ENCODE results near the gene XRN2. TPM values are rescaled to one million over a fixed set of nuclear protein-coding genes. Genes with fewer than 3 reads are reported as not detected.
"Not testable (repeated sequence)": the region's sequence is repeated elsewhere in the genome, so short reads cannot be mapped to it uniquely, and the experiment has no call there.

XRN2 gene
- total RNA-seq, 2 donors from 2014 or later, result 39.0 to 41.8 TPM

DNA sequence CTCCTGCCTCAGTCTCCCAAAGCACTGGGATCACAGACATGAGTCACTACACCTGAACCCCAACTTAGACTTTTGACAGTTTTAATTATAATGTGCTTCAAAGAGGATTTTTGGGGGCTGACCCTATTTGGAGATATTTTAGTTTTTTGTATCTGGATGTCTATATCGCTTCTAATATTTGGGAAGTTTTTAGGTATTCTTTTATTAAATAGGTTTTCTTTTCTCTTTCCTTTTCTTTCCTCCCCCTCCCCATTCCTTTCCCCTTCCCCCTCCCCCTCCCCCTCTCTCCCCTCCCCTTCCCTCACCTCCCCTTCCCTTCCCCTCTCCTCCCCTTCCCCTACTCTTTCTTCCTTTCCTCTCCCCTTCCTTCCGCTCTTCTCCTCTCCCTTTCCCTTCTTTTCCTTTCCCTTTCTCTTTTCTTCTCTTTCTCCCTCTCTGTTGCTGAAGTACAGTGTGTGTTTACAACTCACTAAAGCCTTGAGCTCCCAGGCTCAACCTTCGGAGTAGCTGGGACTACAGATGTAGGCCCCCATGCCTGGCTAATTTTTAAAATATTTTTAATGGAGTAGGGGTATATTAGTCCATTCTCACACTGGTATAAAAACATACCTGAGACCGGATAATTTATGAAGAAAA, 118.6 kb downstream of the XRN2 start:
- Histone ChIP-seq H3K27ac (no peak overlapping the region), H3K9me3 (no peaks in the 10 kb centered on the region), H3K9ac (ENCODE audit: low read depth in 2 of 2, low read length in 2 of 2) (no peak overlapping the region), H3K36me3 (no peaks in the 10 kb centered on the region), H3K27me3 (no peaks in the 10 kb centered on the region), H3K4me1 (no peaks in the 10 kb centered on the region), H3K4me3 (no peak overlapping the region)
- intact Hi-C loops (cut with DNase I), result no loop called here
- DNase-seq, result no peak
- TF ChIP-seq, protein P1, sequence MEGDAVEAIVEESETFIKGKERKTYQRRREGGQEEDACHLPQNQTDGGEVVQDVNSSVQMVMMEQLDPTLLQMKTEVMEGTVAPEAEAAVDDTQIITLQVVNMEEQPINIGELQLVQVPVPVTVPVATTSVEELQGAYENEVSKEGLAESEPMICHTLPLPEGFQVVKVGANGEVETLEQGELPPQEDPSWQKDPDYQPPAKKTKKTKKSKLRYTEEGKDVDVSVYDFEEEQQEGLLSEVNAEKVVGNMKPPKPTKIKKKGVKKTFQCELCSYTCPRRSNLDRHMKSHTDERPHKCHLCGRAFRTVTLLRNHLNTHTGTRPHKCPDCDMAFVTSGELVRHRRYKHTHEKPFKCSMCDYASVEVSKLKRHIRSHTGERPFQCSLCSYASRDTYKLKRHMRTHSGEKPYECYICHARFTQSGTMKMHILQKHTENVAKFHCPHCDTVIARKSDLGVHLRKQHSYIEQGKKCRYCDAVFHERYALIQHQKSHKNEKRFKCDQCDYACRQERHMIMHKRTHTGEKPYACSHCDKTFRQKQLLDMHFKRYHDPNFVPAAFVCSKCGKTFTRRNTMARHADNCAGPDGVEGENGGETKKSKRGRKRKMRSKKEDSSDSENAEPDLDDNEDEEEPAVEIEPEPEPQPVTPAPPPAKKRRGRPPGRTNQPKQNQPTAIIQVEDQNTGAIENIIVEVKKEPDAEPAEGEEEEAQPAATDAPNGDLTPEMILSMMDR (IDR thresholded peaks at IDR 0.05), result no peak

DNA sequence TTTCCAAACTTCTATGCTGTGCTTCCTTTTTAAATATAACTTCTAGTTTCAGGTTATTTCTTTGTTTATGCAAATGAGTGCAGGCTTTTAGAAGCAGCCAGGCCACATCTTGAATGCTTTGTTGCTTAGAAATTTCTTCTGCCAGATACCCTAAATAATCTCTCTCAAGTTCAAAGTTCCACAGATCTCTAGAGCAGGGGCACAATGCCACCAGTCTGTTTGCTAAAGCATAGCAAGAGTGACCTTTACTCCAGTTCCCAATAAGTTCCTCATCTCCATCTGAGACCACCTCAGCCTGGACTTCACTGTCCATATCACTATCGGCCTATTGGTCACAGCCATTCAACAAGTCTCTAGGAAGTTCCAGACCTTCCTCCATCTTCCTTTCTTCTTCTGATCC, 120.6 kb downstream of the XRN2 start:
- H3K27ac ChIP-seq; intact Hi-C loops (cut with DNase I); H3K4me3 ChIP-seq; H3K9me3 ChIP-seq; H3K4me1 ChIP-seq; H3K36me3 ChIP-seq; H3K9ac ChIP-seq (ENCODE audit: low read depth in 2 of 2, low read length in 2 of 2); H3K27me3 ChIP-seq; DNase-seq: not testable (repeated sequence)

DNA sequence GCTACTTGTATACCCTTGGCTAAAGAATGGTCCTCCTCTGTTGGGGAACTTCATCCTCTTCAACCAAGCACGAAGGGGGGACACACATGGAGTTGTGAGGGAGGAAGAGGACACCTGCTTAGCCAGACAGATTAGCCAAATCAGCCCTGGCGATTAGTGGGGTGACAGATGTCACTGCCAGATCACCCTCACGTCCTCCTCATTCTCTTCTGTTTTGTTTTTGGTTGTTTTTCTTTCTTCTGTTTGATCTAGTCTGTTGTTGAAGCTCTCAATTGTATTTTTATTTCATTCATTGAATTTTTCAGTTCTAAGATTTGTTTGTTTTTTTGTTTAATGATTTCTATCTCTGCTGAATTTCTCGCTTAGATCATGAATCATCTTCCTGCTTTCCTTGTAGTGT, 121.7 kb downstream of the XRN2 start:
- H3K9me3 ChIP-seq, result no peaks in the 10 kb centered on the region
- intact Hi-C loops (cut with DNase I), result no loop called here
- DNase-seq, result no peak
- no peak overlapping the region for H3K9ac ChIP-seq (ENCODE audit: low read depth in 2 of 2, low read length in 2 of 2)
- H3K4me3 ChIP-seq, result no peak overlapping the region
- no peaks in the 10 kb centered on the region for H3K27me3 ChIP-seq
- TF ChIP-seq, protein P1 (IDR thresholded peaks at IDR 0.05), result no peak
- no peaks in the 10 kb centered on the region for H3K36me3 ChIP-seq
- H3K4me1 ChIP-seq, result no peaks in the 10 kb centered on the region
- no peak overlapping the region for H3K27ac ChIP-seq

DNA sequence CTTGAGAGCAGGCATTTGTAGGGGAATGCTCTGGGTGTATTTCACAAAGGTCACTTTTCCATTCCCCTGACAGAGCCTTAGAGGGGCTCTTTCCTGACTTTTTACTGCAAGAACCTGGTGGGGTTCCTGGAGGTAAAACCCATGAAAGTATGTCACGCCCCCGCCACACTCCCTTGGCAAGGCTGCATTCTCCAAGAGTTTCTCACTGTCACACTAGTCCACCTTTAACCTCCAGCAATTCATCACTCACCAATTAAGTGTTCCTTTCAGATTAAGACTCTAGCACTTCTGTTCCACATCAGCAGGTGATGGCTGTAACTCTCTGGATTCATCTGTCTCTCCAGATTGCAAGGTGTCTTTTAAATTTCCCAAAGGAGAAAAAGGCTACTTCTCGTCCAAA, 126.9 kb downstream of the XRN2 start:
- H3K27ac ChIP-seq, result no peak overlapping the region
- TF ChIP-seq, protein P1 (IDR thresholded peaks at IDR 0.05), result no peak
- intact Hi-C loops (cut with DNase I), result no loop called here
- no peaks in the 10 kb centered on the region for H3K36me3 ChIP-seq
- no peaks in the 10 kb centered on the region for H3K4me1 ChIP-seq
- no peaks in the 10 kb centered on the region for H3K27me3 ChIP-seq
- no peak overlapping the region for H3K9ac ChIP-seq (ENCODE audit: low read depth in 2 of 2, low read length in 2 of 2)
- DNase-seq, result no peak
- H3K9me3 ChIP-seq, result no peaks in the 10 kb centered on the region
- no peak overlapping the region for H3K4me3 ChIP-seq

DNA sequence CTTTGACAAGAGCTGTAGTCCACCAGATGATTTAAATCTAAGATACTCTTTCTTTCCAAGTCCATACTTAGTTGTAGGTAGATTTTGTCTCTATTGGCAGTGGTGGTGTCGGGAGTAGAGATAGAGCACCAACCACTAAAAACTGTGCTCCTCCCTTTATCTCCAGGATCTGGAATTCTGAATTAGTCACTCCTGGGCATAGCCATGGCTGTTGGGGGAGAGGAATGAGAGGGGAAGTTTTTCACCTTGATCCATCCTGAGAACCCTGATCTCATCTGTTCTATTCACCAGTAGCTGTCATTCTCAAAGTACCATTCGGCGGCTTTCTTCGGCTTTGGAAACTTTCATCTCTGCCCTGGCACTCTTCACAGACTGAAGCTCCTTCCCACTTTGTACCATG, 129.8 kb downstream of the XRN2 start:
- H3K4me3 ChIP-seq, result no peak overlapping the region
- no peaks in the 10 kb centered on the region for H3K9me3 ChIP-seq
- no peak overlapping the region for H3K9ac ChIP-seq (ENCODE audit: low read depth in 2 of 2, low read length in 2 of 2)
- no peaks in the 10 kb centered on the region for H3K4me1 ChIP-seq
- no peaks in the 10 kb centered on the region for H3K27me3 ChIP-seq
- no peak for DNase-seq
- H3K27ac ChIP-seq, result no peak overlapping the region
- intact Hi-C loops (cut with DNase I), result no loop called here
- no peaks in the 10 kb centered on the region for H3K36me3 ChIP-seq
- TF ChIP-seq, protein P1 (IDR thresholded peaks at IDR 0.05), result no peak

GRCh38 chr20:21433329-21433890, 130.3 kb downstream of the XRN2 start:
- TF ChIP-seq, protein P1 (IDR thresholded peaks at IDR 0.05), result no peak
- no peak overlapping the region for H3K27ac ChIP-seq
- H3K9me3 ChIP-seq, result no peaks in the 10 kb centered on the region
- no peaks in the 10 kb centered on the region for H3K36me3 ChIP-seq
- H3K4me3 ChIP-seq, result no peak overlapping the region
- H3K9ac ChIP-seq (ENCODE audit: low read depth in 2 of 2, low read length in 2 of 2), result no peak overlapping the region
- intact Hi-C loops (cut with DNase I), result no loop called here
- H3K27me3 ChIP-seq, result no peaks in the 10 kb centered on the region
- H3K4me1 ChIP-seq, result no peaks in the 10 kb centered on the region
- DNase-seq, result no peak
